ACC112 (cell line): Measurements from ENCODE around the gene LRP1.
A peak's percentile ranks its signal among the peaks of the same experiment; 100 is the strongest.

Experiments used
- H2AFZ ChIP-seq: fragments of 200-600 bp; sonication (generic); one replicate; pipeline ENCODE4 v1.6.0; 2017; ENCODE audit warnings: antibody characterized with exemption, low read length; ENCODE audit not compliant: unreplicated experiment
- H3K27ac ChIP-seq: fragments of 200-600 bp; sonication (generic); 2 replicates; pipeline ENCODE4 v1.5.1; 2014; ENCODE audit warnings: low read depth, mild to moderate bottlenecking, antibody characterized with exemption, low read length, moderate library complexity
- H3K27me3 ChIP-seq: fragments of 200-600 bp; sonication (generic); 2 replicates; pipeline ENCODE4 v1.6.1; 2014; ENCODE audit warnings: mild to moderate bottlenecking, antibody characterized with exemption, low read length, moderate library complexity, mixed read lengths; ENCODE audit not compliant: insufficient read depth
- H3K36me3 ChIP-seq: fragments of 200-600 bp; sonication (generic); 2 replicates; pipeline ENCODE4 v1.6.1; 2016; ENCODE audit warnings: mild to moderate bottlenecking, antibody characterized with exemption, low read length, moderate library complexity, mixed read lengths; ENCODE audit not compliant: insufficient read depth
- H3K4me1 ChIP-seq: fragments of 200-600 bp; sonication (generic); one replicate; pipeline ENCODE4 v1.6.1; 2016; ENCODE audit warnings: low read length, mixed read lengths; ENCODE audit not compliant: insufficient read depth, unreplicated experiment, control insufficient read depth
- H3K4me3 ChIP-seq: fragments of 200-600 bp; sonication (generic); 2 replicates; pipeline ENCODE4 v1.5.1; 2014; ENCODE audit warnings: mild to moderate bottlenecking, low read depth, low read length
- H3K79me2 ChIP-seq: fragments of 200-600 bp; sonication (generic); one replicate; pipeline ENCODE4 v1.6.0; 2016; ENCODE audit warnings: low read length; ENCODE audit not compliant: control insufficient read depth, unreplicated experiment, insufficient read depth

LRP1 gene

DNA sequence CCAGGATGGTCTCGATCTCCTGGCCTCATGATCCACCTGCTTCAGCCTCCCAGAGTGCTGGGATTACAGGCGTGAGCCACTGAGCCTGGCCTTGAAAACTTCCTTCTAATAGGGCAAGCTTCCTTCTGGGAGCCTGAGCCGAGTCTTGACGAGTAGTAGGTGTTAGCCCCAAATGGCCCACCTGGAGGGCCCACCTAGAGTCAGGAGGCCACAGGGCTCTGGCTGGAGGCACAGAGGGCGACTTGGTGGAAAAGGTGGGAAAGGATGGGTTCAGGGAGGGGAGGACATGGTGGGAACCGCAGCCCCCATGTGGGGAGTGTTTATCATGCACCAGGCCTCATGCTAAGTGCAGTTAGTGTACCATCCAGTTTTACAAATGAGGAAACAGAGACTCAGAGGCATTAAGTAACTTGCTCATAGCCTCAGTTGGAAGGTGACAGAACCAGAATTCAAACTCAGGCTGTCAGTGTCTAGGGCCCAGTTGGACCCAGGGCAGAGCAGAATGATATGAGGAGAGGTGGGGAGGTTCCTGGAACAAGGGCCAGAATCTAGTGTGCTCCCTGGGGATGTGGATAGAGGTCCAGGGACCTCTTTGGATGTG is 22.2 kb downstream of the LRP1 start:
- Histone ChIP-seq H3K36me3 (peaks cover 38% of the 10 kb centered on the region), H3K4me1 (peaks cover 83% of the 10 kb centered on the region)

GRCh38 chr12:57151741-57152630 is 23.7 kb downstream of the LRP1 start:
- peaks cover 41% of the 10 kb centered on the region for H3K36me3 ChIP-seq
- peak overlapping the region; percentile 19 for H3K4me3 ChIP-seq
- peak overlapping the region; percentile 93 for H3K27ac ChIP-seq
- H3K79me2 ChIP-seq = peaks cover 49% of the 10 kb centered on the region
- no peak overlapping the region for H2AFZ ChIP-seq
- peaks cover 68% of the 10 kb centered on the region for H3K4me1 ChIP-seq
- H3K27me3 ChIP-seq = no peaks in the 10 kb centered on the region

More for the DNA sequence above, 22.2 kb downstream of the LRP1 start:
- no peaks in the 10 kb centered on the region for H3K27me3 ChIP-seq
- peaks cover 52% of the 10 kb centered on the region for H3K79me2 ChIP-seq
- no peak overlapping the region for H3K4me3 ChIP-seq
- no peak overlapping the region for H2AFZ ChIP-seq
- H3K27ac ChIP-seq = peak overlapping the region; percentile 93

GRCh38 chr12:57152639-57153038 is 24.4 kb downstream of the LRP1 start:
- Histone ChIP-seq H3K4me3 (peak overlapping the region; percentile 19; the same call in 1 of the 2 replicates), H3K79me2 (peaks cover 49% of the 10 kb centered on the region), H3K36me3 (peaks cover 45% of the 10 kb centered on the region), H3K27ac (peak overlapping the region; percentile 93), H3K4me1 (peaks cover 62% of the 10 kb centered on the region), H3K27me3 (no peaks in the 10 kb centered on the region), H2AFZ (no peak overlapping the region)

GRCh38 chr12:57153415-57153997 is 25.2 kb downstream of the LRP1 start:
- Histone ChIP-seq H3K4me3 (peak overlapping the region; percentile 5; the same call in 1 of the 2 replicates), H3K27me3 (no peaks in the 10 kb centered on the region), H2AFZ (no peak overlapping the region), H3K4me1 (peaks cover 57% of the 10 kb centered on the region), H3K27ac (peak overlapping the region; percentile 93), H3K36me3 (peaks cover 54% of the 10 kb centered on the region), H3K79me2 (peaks cover 49% of the 10 kb centered on the region)

DNA sequence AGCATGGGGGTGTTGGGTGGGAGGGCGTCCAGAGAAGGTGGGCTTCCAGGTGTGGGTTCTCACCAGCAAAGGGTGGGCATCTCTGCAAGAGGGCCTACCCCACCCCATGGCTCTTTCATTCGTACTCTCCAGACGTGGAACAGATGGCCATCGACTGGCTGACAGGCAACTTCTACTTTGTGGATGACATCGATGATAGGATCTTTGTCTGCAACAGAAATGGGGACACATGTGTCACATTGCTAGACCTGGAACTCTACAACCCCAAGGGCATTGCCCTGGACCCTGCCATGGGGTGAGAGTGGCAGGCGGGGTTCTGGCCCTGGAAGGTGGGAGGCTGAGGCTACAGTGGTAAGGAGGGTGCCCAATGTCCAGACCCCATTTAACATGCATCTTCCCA is 25.8 kb downstream of the LRP1 start:
- Histone ChIP-seq H3K4me1 (peaks cover 57% of the 10 kb centered on the region), H3K79me2 (peaks cover 49% of the 10 kb centered on the region)

GRCh38 chr12:57154804-57155434 is 26.6 kb downstream of the LRP1 start:
- Histone ChIP-seq H3K36me3 (peaks cover 68% of the 10 kb centered on the region), H3K27me3 (no peaks in the 10 kb centered on the region), H3K4me3 (no peak overlapping the region), H3K4me1 (peaks cover 49% of the 10 kb centered on the region), H2AFZ (no peak overlapping the region), H3K79me2 (peaks cover 49% of the 10 kb centered on the region), H3K27ac (no peak overlapping the region)

More for the DNA sequence above, 25.8 kb downstream of the LRP1 start:
- Histone ChIP-seq H2AFZ (no peak overlapping the region), H3K4me3 (no peak overlapping the region), H3K27ac (no peak overlapping the region), H3K36me3 (peaks cover 59% of the 10 kb centered on the region), H3K27me3 (no peaks in the 10 kb centered on the region)

DNA sequence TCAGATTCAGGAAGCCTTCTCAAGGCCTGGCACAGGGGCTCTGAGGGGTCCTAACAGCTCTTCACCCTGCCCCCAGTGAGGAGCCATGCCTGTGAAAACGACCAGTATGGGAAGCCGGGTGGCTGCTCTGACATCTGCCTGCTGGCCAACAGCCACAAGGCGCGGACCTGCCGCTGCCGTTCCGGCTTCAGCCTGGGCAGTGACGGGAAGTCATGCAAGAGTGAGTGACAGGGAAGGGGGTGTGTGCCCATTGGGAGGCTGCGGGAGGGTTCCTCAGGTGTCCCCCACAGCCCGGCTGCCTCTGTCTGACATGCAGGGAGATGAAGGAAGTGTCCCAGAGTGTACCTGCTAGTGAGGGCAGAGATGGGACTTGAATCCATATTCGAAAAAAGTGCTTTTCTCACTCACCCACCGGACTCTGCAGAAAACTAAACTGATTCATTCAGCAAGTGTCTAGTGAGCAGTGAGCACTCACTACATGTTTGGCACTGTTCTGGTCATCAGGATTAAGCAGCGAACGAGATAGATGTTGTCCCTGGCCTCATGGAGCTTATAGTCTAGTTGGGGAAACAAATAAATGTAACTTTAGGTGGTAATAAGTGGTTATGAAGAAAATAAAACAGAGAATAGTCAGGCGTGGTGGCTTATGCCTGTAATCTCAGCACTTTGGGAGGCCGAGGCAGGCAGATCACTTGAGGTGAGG is 28.6 kb downstream of the LRP1 start:
- H3K4me1 ChIP-seq = peaks cover 37% of the 10 kb centered on the region
- no peak overlapping the region for H3K27ac ChIP-seq
- peaks cover 38% of the 10 kb centered on the region for H3K79me2 ChIP-seq
- H3K27me3 ChIP-seq = no peaks in the 10 kb centered on the region
- peaks cover 81% of the 10 kb centered on the region for H3K36me3 ChIP-seq
- no peak overlapping the region for H2AFZ ChIP-seq
- no peak overlapping the region for H3K4me3 ChIP-seq

GRCh38 chr12:57157588-57158173 is 29.4 kb downstream of the LRP1 start:
- Histone ChIP-seq H3K27me3 (no peaks in the 10 kb centered on the region), H3K36me3 (peaks cover 88% of the 10 kb centered on the region), H3K4me3 (no peak overlapping the region), H3K27ac (no peak overlapping the region), H3K79me2 (peaks cover 38% of the 10 kb centered on the region), H2AFZ (no peak overlapping the region), H3K4me1 (peaks cover 28% of the 10 kb centered on the region)

DNA sequence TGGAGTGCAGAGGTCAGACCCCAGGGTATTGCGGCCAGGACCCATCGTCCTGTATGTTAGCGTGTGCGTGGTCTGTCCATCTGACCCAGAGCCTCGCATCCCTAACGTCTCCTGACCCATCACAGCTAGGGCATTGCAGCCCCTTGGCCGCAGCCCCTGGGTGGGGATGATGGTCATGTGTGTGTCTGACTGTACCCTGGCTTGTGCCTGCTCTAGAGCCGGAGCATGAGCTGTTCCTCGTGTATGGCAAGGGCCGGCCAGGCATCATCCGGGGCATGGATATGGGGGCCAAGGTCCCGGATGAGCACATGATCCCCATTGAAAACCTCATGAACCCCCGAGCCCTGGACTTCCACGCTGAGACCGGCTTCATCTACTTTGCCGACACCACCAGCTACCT is 29.9 kb downstream of the LRP1 start:
- Histone ChIP-seq H3K4me3 (no peak overlapping the region), H3K79me2 (peaks cover 34% of the 10 kb centered on the region), H3K36me3 (peaks cover 89% of the 10 kb centered on the region), H2AFZ (no peak overlapping the region), H3K4me1 (peaks cover 23% of the 10 kb centered on the region), H3K27me3 (no peaks in the 10 kb centered on the region), H3K27ac (no peak overlapping the region)

GRCh38 chr12:57158665-57159064 is 30.4 kb downstream of the LRP1 start:
- peaks cover 85% of the 10 kb centered on the region for H3K36me3 ChIP-seq
- peaks cover 19% of the 10 kb centered on the region for H3K4me1 ChIP-seq
- H3K27me3 ChIP-seq = no peaks in the 10 kb centered on the region
- H3K79me2 ChIP-seq = peaks cover 29% of the 10 kb centered on the region
- H3K27ac ChIP-seq = no peak overlapping the region
- H2AFZ ChIP-seq = no peak overlapping the region
- H3K4me3 ChIP-seq = no peak overlapping the region
